OCI-LY7 (cell line): Measurements from ENCODE around the gene PRKN. TPM values are rescaled to one million over a fixed set of nuclear protein-coding genes. Genes with fewer than 3 reads are reported as not detected.

Experiments
- BruUV-seq: library from RNA; stranded (reverse); fragments of 400-500 nt; replicated peaks from 2 replicates; lab custom pipeline; 2021; lab: Mats Ljungman, UMichigan
- CTCF ChIA-PET: fragments of 300-600 bp; sonication (Branson Sonifier 250); formaldehyde crosslinking; loops from one replicate; lab custom pipeline; 2022; ENCODE audit warnings: antibody characterized with exemption; ENCODE audit not compliant: unreplicated experiment; lab: Charles Lee
- POLR2A ChIA-PET: fragments of 300-600 bp; sonication (Branson Sonifier 250); formaldehyde crosslinking; loops from one replicate; lab custom pipeline; 2022; ENCODE audit warnings: antibody characterized with exemption; lab: Charles Lee
- DNase-seq: peaks from one replicate; pipeline ENCODE4 v3.0.0-alpha.2; 2015; ENCODE audit warnings: low spot score
- H2AFZ ChIP-seq: fragments of 200-600 bp; sonication (generic), shearing (Covaris generic); 2 replicates; pipeline ENCODE4 v1.6.1; 2014; ENCODE audit warnings: mild to moderate bottlenecking, antibody characterized with exemption, low read length, moderate library complexity
- H3K27ac ChIP-seq: fragments of 200-600 bp; sonication (generic); 2 replicates; pipeline ENCODE4 v1.5.1; 2014; ENCODE audit warnings: mixed run types, low read depth, mild to moderate bottlenecking, moderate library complexity, low read length, inconsistent platforms; ENCODE audit not compliant: poor library complexity, severe bottlenecking
- H3K36me3 ChIP-seq: fragments of 200-600 bp; sonication (generic); 2 replicates; pipeline ENCODE4 v1.6.1; 2014; ENCODE audit warnings: mild to moderate bottlenecking, antibody characterized with exemption, low read length, moderate library complexity, mixed read lengths; ENCODE audit not compliant: insufficient read depth
- H3K4me1 ChIP-seq: fragments of 200-600 bp; sonication (generic); 2 replicates; pipeline ENCODE4 v1.5.1; 2014; ENCODE audit warnings: mild to moderate bottlenecking, low read length; ENCODE audit not compliant: insufficient read depth, poor library complexity, severe bottlenecking
- H3K4me2 ChIP-seq: fragments of 200-600 bp; sonication (generic); 2 replicates; pipeline ENCODE4 v1.6.1; 2014; ENCODE audit warnings: mild to moderate bottlenecking, low read length
- H3K4me3 ChIP-seq: fragments of 200-600 bp; sonication (generic); 2 replicates; pipeline ENCODE4 v1.5.1; 2014; ENCODE audit warnings: mild to moderate bottlenecking, low read depth, low read length; ENCODE audit not compliant: poor library complexity, severe bottlenecking
- H3K79me2 ChIP-seq: fragments of 200-600 bp; sonication (generic); 2 replicates; pipeline ENCODE4 v1.6.1; 2016; ENCODE audit warnings: low read depth, mild to moderate bottlenecking, low read length, moderate library complexity, mixed read lengths; ENCODE audit not compliant: insufficient read depth
- H3K9me2 ChIP-seq: fragments of 200-600 bp; sonication (generic); 2 replicates; pipeline ENCODE4 v1.6.1; 2016; ENCODE audit warnings: mild to moderate bottlenecking, low read length, mixed read lengths; ENCODE audit not compliant: insufficient read depth
- H3K9me3 ChIP-seq: fragments of 200-600 bp; sonication (generic); 2 replicates; pipeline ENCODE4 v1.6.1; 2014; ENCODE audit warnings: mild to moderate bottlenecking, mixed run types, low read length, mixed read lengths
- H4K20me1 ChIP-seq: fragments of 200-600 bp; sonication (generic); 2 replicates; pipeline ENCODE4 v1.6.1; 2014; ENCODE audit warnings: mild to moderate bottlenecking, antibody characterized with exemption, low read length, moderate library complexity, mixed read lengths; ENCODE audit not compliant: insufficient read depth
- EZH2phosphoT487 ChIP-seq: fragments of 200-600 bp; sonication (generic); IDR thresholded peaks from 2 replicates; pipeline ENCODE4 v1.6.1; 2018; ENCODE audit warnings: low read depth, borderline replicate concordance, mild to moderate bottlenecking, mixed run types, antibody characterized with exemption, low read length, moderate library complexity, mixed read lengths
- intact Hi-C: fragments of 100-400 bp; cut with micrococcal nuclease; formaldehyde crosslinking; loops from one replicate; pipeline ENCODE4 v1.10.0; 2022; ENCODE audit not compliant: unreplicated experiment
- total RNA-seq, 2 experiments: library from RNA; depleted of rRNA in 1 of 2; stranded (reverse); fragments of >200 nt in 1 of 2; shearing (Covaris generic) in 1 of 2; gene quantifications; 2 replicates each; pipeline ENCODE4 v1.2.3, GENCODE V29; 2014 to 2022
- TF ChIP-seq, protein P1 (sequence below): fragments of 200-600 bp; sonication (generic); conservative IDR thresholded peaks from 2 replicates; pipeline ENCODE4 v1.5.1; 2014; ENCODE audit warnings: mild to moderate bottlenecking, antibody characterized with exemption, low read length, moderate library complexity, mixed read lengths

PRKN gene
- total RNA-seq, 2 experiments from 2014 or later, result 1.3 to 2.0 TPM

DNA sequence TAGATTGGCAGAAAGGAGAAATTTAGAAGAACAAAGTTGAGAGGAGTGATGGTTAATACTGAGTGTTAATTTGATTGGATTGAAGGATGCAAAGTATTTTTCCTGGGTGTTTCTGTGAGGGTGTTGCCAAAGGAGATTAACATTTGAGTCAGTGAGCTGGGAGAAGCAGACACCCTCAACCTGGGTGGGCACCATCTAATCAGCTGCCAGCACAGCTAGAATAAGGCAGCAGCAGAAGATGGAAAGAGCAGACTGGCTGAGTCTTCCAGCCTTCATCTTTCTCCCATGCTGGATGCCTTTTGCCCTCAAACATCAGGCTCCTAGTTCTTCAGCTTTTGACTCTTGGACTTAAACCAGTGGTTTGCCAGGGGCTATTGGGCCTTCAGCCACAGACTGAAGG lies 1016.1 kb downstream of the PRKN start:
- Histone ChIP-seq H2AFZ (no peak overlapping the region), H3K4me2 (no peak overlapping the region), H3K27ac (no peak overlapping the region), H4K20me1 (no peaks in the 10 kb centered on the region), H3K4me1 (no peaks in the 10 kb centered on the region), H3K9me3 (no peaks in the 10 kb centered on the region), H3K36me3 (no peaks in the 10 kb centered on the region), H3K9me2 (no peaks in the 10 kb centered on the region), H3K79me2 (no peaks in the 10 kb centered on the region), H3K4me3 (no peak overlapping the region)
- ChIA-PET POLR2A (no interaction called here), CTCF (no interaction called here)
- no TSS peak for BruUV-seq
- no peak for TF ChIP-seq EZH2phosphoT487
- TF ChIP-seq, protein P1, sequence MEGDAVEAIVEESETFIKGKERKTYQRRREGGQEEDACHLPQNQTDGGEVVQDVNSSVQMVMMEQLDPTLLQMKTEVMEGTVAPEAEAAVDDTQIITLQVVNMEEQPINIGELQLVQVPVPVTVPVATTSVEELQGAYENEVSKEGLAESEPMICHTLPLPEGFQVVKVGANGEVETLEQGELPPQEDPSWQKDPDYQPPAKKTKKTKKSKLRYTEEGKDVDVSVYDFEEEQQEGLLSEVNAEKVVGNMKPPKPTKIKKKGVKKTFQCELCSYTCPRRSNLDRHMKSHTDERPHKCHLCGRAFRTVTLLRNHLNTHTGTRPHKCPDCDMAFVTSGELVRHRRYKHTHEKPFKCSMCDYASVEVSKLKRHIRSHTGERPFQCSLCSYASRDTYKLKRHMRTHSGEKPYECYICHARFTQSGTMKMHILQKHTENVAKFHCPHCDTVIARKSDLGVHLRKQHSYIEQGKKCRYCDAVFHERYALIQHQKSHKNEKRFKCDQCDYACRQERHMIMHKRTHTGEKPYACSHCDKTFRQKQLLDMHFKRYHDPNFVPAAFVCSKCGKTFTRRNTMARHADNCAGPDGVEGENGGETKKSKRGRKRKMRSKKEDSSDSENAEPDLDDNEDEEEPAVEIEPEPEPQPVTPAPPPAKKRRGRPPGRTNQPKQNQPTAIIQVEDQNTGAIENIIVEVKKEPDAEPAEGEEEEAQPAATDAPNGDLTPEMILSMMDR, result no peak
- intact Hi-C loops, result no loop called here
- no peak for DNase-seq

DNA sequence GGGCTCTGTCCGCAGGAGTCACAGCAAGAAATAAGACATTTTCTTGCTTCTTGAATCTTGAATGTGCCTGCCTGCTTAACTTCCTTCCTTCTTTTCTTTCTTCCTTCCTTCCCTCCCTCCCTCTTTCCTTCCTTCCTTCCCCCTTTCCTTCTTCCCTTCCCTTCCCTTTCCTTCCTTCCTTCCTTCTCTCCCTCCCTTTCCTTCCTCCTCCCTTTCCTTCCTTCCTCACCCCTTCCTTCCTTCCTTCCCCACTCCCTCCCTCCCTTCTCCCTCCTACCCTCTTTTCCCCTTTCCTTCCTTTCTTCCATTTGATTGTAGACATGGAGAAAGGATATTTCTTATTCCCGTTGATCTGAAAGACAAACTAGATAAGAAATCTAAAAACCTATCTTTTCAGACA lies 1016.9 kb downstream of the PRKN start:
- POLR2A ChIA-PET, result no interaction called here
- H3K4me3 ChIP-seq, result no peak overlapping the region
- H3K9me3 ChIP-seq, result no peaks in the 10 kb centered on the region
- no peaks in the 10 kb centered on the region for H3K79me2 ChIP-seq
- no peak for TF ChIP-seq EZH2phosphoT487
- TF ChIP-seq, protein P1, result no peak
- DNase-seq, result no peak
- BruUV-seq, result no TSS peak
- no peaks in the 10 kb centered on the region for H3K4me1 ChIP-seq
- no peaks in the 10 kb centered on the region for H4K20me1 ChIP-seq
- no peaks in the 10 kb centered on the region for H3K9me2 ChIP-seq
- H3K27ac ChIP-seq, result no peak overlapping the region
- CTCF ChIA-PET, result no interaction called here
- H3K36me3 ChIP-seq, result no peaks in the 10 kb centered on the region
- no peak overlapping the region for H3K4me2 ChIP-seq
- intact Hi-C loops, result no loop called here
- no peak overlapping the region for H2AFZ ChIP-seq

DNA sequence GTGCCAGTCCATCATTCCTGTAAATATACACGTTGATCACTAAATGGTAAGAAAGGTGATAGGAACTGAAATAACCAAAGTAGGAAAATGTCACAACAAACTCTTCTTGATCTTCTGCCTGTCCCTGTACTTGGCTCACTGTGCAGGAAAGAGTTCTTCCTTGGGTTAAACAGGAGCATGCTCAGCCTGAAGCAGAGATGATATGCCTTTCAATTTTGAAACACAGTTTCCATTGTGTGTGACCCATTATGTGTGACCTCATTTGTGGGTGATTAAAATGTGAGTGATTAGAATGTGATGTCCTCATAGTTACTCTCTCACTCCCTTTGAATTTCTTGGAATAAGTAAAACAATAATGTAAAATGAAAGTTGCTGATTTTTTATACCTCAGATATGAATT lies 1026.5 kb downstream of the PRKN start:
- Histone ChIP-seq H3K4me1 (no peaks in the 10 kb centered on the region), H3K9me3 (no peaks in the 10 kb centered on the region), H3K27ac (no peak overlapping the region), H3K79me2 (no peaks in the 10 kb centered on the region), H3K4me2 (no peak overlapping the region), H4K20me1 (no peaks in the 10 kb centered on the region), H3K4me3 (no peak overlapping the region), H3K9me2 (no peaks in the 10 kb centered on the region), H3K36me3 (no peaks in the 10 kb centered on the region), H2AFZ (no peak overlapping the region)
- TF ChIP-seq, protein P1, result no peak
- TF ChIP-seq EZH2phosphoT487, result no peak
- no peak for DNase-seq
- POLR2A ChIA-PET, result no interaction called here
- no TSS peak for BruUV-seq
- intact Hi-C loops, result no loop called here
- CTCF ChIA-PET, result no interaction called here
